ENCODE data around the gene ADGRV1.
"Not testable (repeated sequence)": the region's sequence is repeated elsewhere in the genome, so short reads cannot be mapped to it uniquely, and the experiment has no call there.

The ADGRV1 gene

DNA sequence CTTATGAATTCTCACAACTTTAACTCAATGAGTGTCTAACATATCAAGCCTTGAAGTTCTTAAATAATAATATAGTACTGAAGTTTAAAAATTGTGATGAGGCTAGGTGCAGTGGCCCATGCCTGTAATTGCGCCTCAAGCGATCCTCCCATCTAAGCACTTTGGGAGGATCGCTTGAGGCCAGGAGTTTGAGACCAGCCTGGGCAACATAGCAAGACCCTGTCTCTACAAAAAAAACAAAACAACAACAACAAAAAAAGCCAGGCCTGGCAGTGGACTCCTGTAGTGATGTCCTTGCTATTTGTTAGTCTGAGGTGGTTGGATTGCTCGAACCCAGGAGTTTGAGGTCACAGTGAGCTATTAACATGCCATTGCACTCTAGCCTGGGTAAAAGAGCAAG, 98.4 kb downstream of the ADGRV1 start:
- no peak for DNase-seq (ENCODE audit: low spot score)

GRCh38 chr5:90657788-90658187, 99.2 kb downstream of the ADGRV1 start:
- no peak for DNase-seq (ENCODE audit: low spot score)

DNA sequence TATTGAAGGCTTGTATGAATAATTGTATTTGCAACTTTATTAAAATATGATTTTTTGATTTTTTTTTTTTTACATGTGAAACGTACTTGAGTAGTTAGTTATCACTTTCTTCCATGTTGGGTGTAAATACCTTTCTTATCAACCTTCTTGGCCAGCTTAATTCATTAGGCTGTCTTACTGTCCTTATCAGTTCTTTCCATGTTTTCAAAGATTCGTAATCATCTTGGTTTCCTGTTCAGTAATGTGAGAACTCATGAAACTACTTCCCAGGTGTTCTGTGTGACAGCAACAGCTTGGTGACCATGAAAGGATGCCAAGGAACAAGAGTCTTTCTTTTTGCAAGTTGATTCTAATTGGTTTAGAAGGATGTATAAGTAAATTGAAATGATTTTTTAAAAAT, 100.0 kb downstream of the ADGRV1 start:
- no peak for DNase-seq (ENCODE audit: low spot score)

GRCh38 chr5:90668079-90668565, 109.5 kb downstream of the ADGRV1 start:
- not testable (repeated sequence) for DNase-seq (ENCODE audit: low spot score)

- no peak for DNase-seq (ENCODE audit: low spot score)
Measured at GRCh38 chr5:90675222-90675621, 116.6 kb downstream of the ADGRV1 start.

- no peak for DNase-seq (ENCODE audit: low spot score)
Measured at GRCh38 chr5:90680921-90681563, 122.4 kb downstream of the ADGRV1 start.

GRCh38 chr5:90682278-90682677, 123.7 kb downstream of the ADGRV1 start:
- no peak for DNase-seq (ENCODE audit: low spot score)

DNA sequence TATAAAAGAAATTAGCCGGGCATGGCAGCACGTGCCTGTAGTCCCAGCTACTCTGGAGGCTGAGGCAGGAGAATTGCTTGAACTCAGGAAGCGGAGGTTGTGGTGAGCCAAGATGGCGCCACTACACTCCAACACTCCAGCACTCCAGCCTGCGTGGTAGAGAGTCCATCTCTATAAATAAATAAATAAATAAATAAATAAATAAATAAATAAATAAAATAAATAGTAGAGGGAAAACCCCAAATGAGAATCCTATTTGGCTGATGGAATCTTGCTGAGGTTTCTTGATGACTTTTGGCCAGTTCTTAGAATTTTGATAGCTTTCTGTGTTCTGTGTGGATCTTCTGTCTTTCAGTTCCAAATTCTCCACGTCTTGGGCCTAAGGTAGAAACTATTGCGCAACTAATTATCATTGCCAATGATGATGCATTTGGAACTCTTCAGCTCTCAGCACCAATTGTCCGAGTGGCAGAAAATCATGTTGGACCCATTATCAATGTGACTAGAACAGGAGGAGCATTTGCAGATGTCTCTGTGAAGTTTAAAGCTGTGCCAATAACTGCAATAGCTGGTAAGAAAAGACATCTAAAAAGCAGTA, 126.9 kb downstream of the ADGRV1 start:
- no peak for DNase-seq (ENCODE audit: low spot score)

- DNase-seq (ENCODE audit: low spot score), result not testable (repeated sequence)
Measured at GRCh38 chr5:90686363-90686762, 127.8 kb downstream of the ADGRV1 start.

- not testable (repeated sequence) for DNase-seq (ENCODE audit: low spot score)
Measured at GRCh38 chr5:90687458-90687857, 128.9 kb downstream of the ADGRV1 start.

DNA sequence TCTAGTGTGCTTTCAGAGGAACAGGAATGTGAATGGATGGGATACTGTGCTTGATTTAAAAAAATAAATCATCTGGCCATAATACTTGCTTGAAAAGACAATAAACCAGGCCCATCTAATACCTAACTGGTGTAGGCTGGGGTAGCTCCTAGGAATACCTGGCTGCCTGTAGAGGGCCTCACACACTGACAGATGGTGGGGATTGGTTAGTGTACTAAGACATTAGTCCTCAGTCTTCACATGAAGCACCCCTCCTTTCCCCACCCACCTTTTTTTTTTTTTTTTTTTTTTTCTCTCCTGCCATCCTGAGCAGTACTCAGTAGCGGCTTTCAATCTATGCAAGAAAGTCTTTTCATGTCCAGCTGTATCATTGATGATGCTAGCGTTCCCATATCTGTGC, 130.5 kb downstream of the ADGRV1 start:
- no peak for DNase-seq (ENCODE audit: low spot score)

DNA sequence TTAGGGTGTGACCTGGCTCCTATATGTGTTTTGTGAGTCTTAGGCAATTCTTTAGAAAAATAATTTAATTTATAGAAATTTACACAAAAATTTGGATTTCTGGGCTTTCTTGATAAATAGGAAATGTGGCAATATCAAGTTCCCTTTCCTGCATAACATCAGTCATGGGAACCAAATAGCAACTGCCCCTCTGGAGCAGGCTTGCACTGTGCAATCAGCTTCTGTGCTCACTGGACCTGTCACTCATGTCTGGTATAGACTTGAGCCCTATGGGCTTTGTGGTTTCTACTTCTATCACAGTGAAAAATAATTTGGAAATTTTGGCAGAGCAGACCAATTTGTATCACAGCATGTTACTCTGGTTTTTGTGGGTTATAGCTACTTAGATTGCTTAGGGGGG, 131.7 kb downstream of the ADGRV1 start:
- DNase-seq (ENCODE audit: low spot score), result no peak

- DNase-seq (ENCODE audit: low spot score), result no peak
Measured at GRCh38 chr5:90691533-90691932, 132.9 kb downstream of the ADGRV1 start.

DNA sequence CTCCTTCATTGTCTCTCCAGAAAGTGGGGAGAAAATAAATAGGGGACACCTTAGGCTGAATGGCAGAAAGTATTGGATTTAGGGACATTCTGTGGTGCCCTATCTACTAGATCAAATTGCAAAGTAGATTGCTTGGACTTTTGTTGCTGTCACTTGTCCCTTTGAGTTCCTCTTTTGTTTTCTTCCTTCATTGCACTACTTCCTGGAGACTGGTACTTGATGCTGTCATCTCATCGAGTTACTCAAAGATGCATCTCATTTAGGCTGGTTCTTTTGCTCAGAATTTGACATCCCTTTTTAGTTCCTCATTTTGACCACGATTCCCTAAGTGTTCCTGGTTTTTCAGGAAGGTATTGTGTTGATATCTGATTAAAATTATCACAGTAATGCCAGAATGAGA, 137.6 kb downstream of the ADGRV1 start:
- no peak for DNase-seq (ENCODE audit: low spot score)

DNA sequence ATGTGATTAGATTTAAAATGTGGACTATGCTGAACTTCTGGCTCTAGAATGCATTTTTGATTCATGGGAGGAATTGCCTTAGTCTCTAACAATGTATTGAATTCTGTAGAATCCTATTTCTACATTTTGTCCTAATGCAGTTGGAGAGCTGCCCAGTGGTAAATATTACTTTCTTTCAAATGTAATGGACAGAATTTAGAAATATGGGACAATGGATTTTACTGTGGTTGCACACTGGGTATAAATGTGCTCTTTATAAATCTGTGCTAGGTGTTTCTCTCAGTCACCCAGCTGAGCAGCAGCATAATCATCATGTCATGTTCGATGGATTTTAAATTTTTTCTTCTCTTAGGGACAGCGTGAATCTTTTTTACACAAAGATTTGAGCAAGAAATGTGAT, 141.7 kb downstream of the ADGRV1 start:
- DNase-seq (ENCODE audit: low spot score), result no peak

DNA sequence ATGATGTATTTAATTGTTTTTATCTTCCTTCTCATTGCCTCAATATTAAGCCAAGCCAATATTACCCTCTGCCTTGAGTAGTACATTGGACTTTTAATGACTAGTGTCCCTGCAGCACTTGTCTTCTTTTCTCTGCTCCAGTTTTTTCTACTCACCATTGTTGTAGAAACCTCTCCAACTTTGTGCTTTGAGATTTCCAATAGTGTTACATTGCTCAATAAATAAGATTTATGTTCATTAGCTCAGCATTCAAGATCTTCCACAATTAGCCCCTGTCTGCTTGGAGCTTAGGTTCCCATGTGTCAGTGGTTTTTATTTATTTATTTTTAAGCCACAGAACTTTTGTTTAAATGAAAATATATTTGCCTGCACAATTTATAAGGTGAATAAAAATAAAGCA, 145.3 kb downstream of the ADGRV1 start:
- no peak for DNase-seq (ENCODE audit: low spot score)

DNA sequence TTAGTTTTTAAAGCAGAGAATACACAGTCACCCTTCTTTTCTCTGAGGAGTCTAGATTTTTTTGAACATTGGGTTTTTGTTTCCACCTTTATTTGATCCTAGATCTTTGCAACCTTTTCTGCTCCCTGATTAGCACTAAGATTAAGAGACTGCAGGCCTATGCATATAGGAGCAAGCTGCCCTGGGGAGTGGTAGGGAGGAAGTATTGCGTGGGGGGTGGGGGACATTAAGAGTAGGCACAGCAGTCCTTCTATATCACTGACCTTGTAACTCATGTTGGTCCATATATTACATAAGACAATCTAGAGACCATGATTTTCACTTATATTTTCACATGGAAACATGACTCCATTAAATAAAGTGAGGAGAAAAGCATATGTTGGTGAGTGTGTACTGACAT, 149.1 kb downstream of the ADGRV1 start:
- DNase-seq (ENCODE audit: low spot score), result no peak

DNA sequence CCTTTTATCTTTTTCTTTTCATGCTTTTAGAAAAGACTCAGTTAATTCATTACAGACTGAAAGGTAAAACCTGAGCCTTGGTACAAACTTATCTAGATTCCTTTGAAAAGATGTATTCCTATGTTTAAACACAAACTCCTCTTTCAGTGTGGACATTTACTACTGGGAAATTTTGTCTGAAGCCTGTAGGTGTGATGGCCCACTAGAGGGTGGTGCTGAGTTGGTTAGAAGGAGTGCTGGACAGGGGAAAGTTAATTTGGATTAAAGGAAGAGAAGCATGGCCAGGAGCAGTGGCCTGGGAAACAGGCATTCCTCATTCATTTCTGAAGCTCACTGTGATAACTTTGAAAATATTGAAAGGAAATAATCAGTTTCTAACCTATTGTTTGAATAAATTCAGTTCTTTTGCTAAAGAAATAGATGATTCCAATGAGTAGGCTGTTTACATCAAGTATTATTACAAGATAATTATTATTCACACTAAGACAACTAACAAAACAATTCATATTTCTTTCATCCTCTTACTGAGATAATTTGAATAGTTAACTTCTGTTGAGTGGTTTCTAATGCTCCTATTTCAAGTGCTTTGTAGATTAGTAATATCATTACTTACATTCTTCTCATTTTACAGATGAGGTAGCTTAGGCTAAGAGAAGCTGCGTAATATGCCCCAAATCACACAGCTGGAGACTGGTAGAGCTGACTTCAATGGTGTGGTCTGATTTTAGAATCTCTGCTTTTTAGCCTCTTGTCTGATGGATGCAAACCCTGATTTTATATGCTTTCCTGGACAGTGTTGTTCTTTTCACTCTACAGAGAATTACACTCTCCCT, 150.9 kb downstream of the ADGRV1 start:
- DNase-seq (ENCODE audit: low spot score), result peak; percentile 66

DNA sequence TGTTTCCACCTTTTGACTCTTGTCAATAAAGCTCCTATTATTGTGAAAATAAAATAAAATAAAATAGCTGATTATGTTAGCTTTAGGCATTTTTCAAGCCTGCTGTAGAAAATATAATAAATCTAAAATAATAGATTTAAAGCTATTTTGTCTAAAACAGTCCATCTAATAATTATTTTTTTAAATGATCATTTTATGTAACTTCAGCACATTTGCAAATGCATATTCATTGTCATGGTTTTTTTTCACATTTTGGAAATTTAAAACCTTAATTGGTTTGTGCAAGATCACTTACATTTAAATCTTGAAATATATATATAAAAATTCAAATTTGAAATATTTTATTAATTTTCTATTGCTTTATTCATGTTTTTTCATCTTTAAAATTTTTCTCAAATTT, 159.8 kb downstream of the ADGRV1 start:
- DNase-seq (ENCODE audit: low spot score), result no peak

GRCh38 chr5:90739567-90739966, 181.0 kb downstream of the ADGRV1 start:
- no peak for DNase-seq (ENCODE audit: low spot score)

- DNase-seq (ENCODE audit: low spot score), result no peak
Measured at GRCh38 chr5:90740244-90740799, 181.7 kb downstream of the ADGRV1 start.

DNA sequence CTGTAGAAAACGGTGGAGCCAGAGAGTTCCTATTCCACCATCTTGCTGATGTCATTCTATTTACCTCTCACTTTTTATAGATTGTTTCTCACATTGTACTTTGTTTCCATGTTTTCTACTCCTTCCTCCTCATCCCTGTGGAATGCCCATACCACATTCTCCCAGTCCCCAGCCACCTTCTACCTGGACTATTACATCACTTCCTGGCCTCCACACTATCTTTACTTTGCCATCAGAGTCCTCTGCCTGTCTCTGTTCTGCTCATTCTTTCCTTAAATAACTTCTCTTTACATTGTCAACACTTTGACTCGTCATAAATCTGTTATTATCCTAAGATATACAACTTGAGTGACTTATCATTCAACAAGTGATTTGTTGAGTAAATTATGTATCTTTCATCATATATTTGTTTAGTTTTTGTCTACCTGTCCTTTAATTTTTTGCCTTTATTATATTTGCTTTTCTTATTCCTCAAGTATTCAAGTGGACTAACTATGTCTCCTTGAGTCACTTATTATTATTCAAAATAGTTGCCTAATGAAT, 182.5 kb downstream of the ADGRV1 start:
- no peak for DNase-seq (ENCODE audit: low spot score)

GRCh38 chr5:90746119-90746518, 187.5 kb downstream of the ADGRV1 start:
- DNase-seq (ENCODE audit: low spot score), result no peak
